SJSA1 (cell line): Measurements from ENCODE around the gene SCARF2. TPM values are rescaled to one million over a fixed set of nuclear protein-coding genes. Genes with fewer than 3 reads are reported as not detected.
A peak's percentile ranks its signal among the peaks of the same experiment; 100 is the strongest.

Source experiments
- DNase-seq, 2 experiments: peaks; one replicate each; pipeline ENCODE4 v3.0.0-alpha.2; 2015 to 2020; ENCODE audit warnings: low spot score in 2 of 2, low read depth in 1 of 2
- H3K27ac ChIP-seq: fragments of 250-450 bp; sonication (Bioruptor Pico); 2 replicates; pipeline ENCODE4 v1.5.1; 2020; ENCODE audit warnings: mild to moderate bottlenecking, moderate library complexity
- H3K27me3 ChIP-seq: fragments of 250-450 bp; sonication (Bioruptor Pico); replicated peaks from 2 replicates; pipeline ENCODE4 v1.5.1; 2020; ENCODE audit warnings: mild to moderate bottlenecking, moderate library complexity
- H3K36me3 ChIP-seq: fragments of 250-450 bp; sonication (Bioruptor Pico); 2 replicates; pipeline ENCODE4 v1.5.1; 2020; ENCODE audit warnings: mild to moderate bottlenecking
- H3K4me1 ChIP-seq: fragments of 250-450 bp; sonication (Bioruptor Pico); replicated peaks from 2 replicates; pipeline ENCODE4 v1.6.1; 2021; ENCODE audit warnings: mild to moderate bottlenecking
- H3K4me3 ChIP-seq: fragments of 250-450 bp; sonication (Bioruptor Pico); 2 replicates; pipeline ENCODE4 v1.5.1; 2020; ENCODE audit warnings: mild to moderate bottlenecking
- H3K9me3 ChIP-seq: fragments of 250-450 bp; sonication (Bioruptor Pico); replicated peaks from 2 replicates; pipeline ENCODE4 v1.5.1; 2020; ENCODE audit warnings: mild to moderate bottlenecking
- total RNA-seq: library from RNA; depleted of rRNA; stranded (reverse); fragments of >200 nt; shearing (Covaris generic); gene quantifications from 2 replicates; pipeline ENCODE4 v1.2.3, GENCODE V29; 2014

The SCARF2 gene
- total RNA-seq, 1 experiment from 2014 or later: 50.5 TPM

- Histone ChIP-seq H3K27ac (no peak overlapping the region), H3K4me1 (no peaks in the 10 kb centered on the region), H3K27me3 (no peaks in the 10 kb centered on the region)
Measured at GRCh38 chr22:20469110-20469868, 31.7 kb upstream of the SCARF2 start.

DNA sequence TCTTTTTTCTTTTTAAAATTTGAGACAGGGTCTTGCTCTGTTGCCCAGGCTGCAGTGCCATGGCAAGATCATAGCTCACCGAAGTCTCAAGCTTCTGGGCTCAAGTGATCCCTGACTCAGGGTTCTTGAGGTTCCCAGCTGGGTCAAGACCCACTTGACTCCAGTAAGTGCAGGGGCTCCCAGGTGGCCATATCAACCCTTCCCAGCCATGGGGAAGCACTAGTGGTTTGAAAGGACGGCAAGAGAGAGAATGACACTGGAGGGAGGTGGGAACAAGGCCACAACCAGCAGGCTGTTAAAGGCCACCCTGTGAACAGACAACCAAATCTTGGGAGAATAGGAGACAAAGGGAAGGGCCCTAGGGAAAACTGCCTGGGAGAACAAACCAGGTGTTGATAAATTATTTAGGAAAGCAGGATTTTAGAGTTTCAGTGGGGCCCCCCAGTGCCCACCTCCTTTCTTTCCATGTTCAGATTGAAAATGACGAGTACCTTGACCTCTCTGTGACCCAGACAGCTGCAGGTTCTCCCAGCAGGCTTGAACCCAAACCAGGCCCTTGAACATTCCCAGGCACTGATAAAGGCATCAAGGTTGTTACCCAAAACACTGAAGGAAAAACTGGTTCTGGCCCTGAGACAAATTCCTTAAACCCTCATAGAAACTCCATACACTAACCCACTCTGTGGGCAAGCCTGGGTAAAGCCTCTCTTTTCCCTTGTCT is 29.2 kb upstream of the SCARF2 start:
- Histone ChIP-seq H3K36me3 (peaks cover 26% of the 10 kb centered on the region), H3K27ac (no peak overlapping the region), H3K27me3 (no peaks in the 10 kb centered on the region), H3K4me3 (no peak overlapping the region), H3K4me1 (no peaks in the 10 kb centered on the region), H3K9me3 (no peaks in the 10 kb centered on the region)
- no peak for DNase-seq

More at GRCh38 chr22:20469110-20469868, 31.7 kb upstream of the SCARF2 start:
- peaks cover 26% of the 10 kb centered on the region for H3K36me3 ChIP-seq
- H3K4me3 ChIP-seq: no peak overlapping the region
- H3K9me3 ChIP-seq: no peaks in the 10 kb centered on the region
- DNase-seq: no peak

DNA sequence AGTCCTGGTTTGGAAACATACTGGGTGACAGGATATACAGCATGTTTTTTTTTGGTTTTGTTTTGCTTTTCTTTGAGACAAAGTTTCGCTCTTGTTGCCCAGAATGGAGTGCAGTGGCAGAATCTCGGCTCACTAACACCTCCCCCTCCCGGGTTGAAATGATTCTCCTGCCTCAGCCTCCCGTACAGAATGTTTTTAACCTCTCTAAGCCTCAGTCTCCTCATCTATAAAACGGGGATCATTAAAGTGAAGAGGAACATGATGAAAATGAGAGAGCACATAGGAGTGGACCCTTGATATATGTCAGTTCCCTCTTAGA is 28.1 kb upstream of the SCARF2 start:
- DNase-seq: no peak
- no peak overlapping the region for H3K4me3 ChIP-seq
- H3K27ac ChIP-seq: no peak overlapping the region
- H3K9me3 ChIP-seq: no peaks in the 10 kb centered on the region
- H3K36me3 ChIP-seq: peaks cover 17% of the 10 kb centered on the region
- H3K27me3 ChIP-seq: no peaks in the 10 kb centered on the region
- H3K4me1 ChIP-seq: no peaks in the 10 kb centered on the region

DNA sequence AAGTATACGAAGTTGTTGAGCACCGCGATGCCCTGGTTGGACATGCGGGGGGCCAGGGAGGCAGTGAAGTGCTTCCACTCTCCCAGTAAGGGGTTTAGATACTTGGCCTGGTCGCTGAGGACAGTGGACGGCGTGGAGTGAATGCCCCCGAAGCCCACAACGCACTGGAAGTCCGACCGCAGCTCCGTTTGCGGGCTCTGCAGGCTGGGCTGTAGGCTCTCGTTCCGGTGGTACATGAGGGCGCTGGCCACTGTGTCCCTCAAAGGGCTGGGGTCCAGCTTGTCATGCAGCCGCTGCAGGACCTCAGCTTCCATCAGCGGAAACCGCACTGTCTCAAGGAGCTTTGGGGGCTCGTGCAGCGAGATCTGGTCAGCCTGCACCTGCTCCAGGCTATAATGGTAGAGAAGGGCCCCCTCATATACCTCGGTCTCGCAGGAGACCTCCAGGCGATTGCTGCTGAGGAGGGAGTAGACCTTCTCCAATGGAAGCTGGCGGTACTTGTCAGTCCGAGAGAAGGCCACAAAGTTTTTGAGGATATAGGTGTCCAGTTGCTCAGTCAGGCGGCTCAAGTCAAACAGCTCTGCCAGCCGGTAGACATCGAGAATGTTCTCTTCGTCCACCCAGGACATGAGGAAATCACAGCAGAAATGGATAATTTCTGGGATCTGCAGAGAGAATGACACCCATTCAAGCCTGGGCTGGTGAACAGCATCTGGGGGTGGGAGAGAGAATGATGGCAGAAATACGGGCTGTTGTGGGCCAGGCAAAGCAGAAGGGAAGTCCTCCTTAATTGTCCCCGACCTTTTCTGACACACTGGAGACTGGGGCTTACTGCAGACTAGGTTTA is 27.5 kb upstream of the SCARF2 start:
- Histone ChIP-seq H3K4me1 (no peaks in the 10 kb centered on the region), H3K27me3 (no peaks in the 10 kb centered on the region), H3K27ac (no peak overlapping the region), H3K9me3 (no peaks in the 10 kb centered on the region), H3K36me3 (peaks cover 15% of the 10 kb centered on the region), H3K4me3 (no peak overlapping the region)
- no peak for DNase-seq

DNA sequence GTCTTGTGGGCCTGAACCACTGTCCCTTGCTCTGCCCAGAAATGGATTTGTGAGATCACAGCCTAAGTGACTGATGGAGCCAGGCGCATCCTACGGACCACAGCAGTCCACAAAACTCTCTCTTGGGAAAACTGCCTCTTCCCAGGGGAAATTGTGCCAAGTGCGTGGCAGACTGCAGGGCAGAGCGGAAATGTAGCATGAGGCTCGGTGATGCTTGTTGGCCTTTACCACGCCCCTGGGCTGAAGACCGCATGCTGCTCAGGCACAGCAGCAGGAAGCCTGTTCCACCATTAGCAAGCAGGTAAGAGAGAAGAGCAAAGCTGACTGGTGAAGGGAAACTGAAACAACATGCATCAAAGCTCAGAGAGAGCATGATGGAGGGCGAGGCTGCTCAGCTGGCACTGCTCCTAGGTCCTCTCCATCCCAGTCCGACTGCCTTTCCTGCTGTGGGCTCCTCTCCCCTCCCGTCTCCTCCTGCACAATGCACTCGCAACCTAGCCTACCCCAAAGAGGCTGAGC is 26.5 kb upstream of the SCARF2 start:
- H3K36me3 ChIP-seq: peaks cover 18% of the 10 kb centered on the region
- H3K4me1 ChIP-seq: no peaks in the 10 kb centered on the region
- DNase-seq: no peak
- H3K9me3 ChIP-seq: no peaks in the 10 kb centered on the region
- H3K27ac ChIP-seq: no peak overlapping the region
- H3K27me3 ChIP-seq: no peaks in the 10 kb centered on the region
- no peak overlapping the region for H3K4me3 ChIP-seq

DNA sequence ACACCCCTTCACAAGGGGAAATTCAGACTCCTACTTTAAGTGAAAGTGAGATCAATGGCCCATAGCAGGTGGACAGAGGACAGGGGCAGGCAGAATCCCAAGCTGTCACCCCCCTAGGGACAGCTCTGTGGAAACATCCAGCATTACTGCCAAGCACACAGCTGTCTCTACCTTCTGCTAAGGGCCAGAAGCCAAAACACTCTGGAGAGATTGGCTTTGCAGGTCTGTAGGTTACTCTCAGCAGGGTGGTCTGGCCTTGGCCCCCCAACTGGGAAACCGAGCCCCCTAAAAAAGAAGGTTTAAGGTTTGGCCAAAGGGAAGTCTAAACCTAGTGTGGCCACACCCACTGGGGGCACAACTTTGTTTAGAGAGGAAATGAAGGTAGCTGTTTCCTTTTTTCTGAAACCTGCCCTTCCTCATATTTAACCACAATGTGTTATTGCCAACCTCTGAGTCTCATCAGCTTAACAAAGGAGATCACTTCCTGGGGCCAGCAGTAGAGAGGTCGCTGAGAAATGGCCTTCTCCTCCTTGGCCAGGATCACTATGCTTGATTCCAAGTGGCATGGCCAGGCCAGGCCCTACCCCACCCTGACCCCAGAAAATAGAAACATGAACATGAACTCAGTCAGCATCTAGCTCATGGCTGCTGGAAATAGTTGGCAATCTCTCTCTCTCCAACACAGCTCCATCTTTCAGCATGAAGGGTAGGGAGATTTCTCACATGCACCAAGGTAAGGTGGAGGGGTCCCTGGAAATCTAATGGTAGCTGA is 25.9 kb upstream of the SCARF2 start:
- Histone ChIP-seq H3K27ac (no peak overlapping the region), H3K27me3 (no peaks in the 10 kb centered on the region), H3K9me3 (no peaks in the 10 kb centered on the region), H3K36me3 (peaks cover 18% of the 10 kb centered on the region), H3K4me3 (no peak overlapping the region), H3K4me1 (no peaks in the 10 kb centered on the region)
- DNase-seq: no peak

DNA sequence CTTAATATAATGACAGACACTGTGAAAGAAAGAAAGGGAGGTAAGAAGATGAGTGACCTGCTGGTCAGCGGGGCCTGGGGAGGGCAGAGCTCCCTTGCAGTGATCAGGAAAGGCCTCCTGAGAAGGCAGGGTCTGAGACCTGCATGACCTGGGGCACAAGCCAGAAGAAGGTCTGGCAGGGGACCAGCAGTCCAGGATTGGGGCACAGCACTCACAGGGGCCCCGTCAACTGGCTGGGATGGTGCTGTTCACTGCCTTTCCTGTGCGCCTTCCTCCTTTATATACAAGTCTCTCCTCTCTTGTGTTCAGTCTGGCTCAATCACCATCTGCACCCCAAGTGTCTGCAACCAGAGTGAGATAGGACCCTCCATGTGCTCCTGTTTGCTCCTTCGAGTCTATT is 22.2 kb upstream of the SCARF2 start:
- H3K27me3 ChIP-seq: no peaks in the 10 kb centered on the region
- no peak for DNase-seq
- H3K4me1 ChIP-seq: peaks cover 8% of the 10 kb centered on the region

GRCh38 chr22:20459152-20459542 is 21.5 kb upstream of the SCARF2 start:
- Histone ChIP-seq H3K4me1 (peaks cover 10% of the 10 kb centered on the region), H3K27me3 (no peaks in the 10 kb centered on the region), H3K27ac (no peak overlapping the region), H3K4me3 (no peak overlapping the region), H3K36me3 (peaks cover 13% of the 10 kb centered on the region; the same call in 1 of the 2 replicates), H3K9me3 (no peaks in the 10 kb centered on the region)
- DNase-seq: no peak

More for the DNA sequence above, 22.2 kb upstream of the SCARF2 start:
- peaks cover 19% of the 10 kb centered on the region for H3K36me3 ChIP-seq
- H3K9me3 ChIP-seq: no peaks in the 10 kb centered on the region
- no peak overlapping the region for H3K4me3 ChIP-seq
- H3K27ac ChIP-seq: no peak overlapping the region

DNA sequence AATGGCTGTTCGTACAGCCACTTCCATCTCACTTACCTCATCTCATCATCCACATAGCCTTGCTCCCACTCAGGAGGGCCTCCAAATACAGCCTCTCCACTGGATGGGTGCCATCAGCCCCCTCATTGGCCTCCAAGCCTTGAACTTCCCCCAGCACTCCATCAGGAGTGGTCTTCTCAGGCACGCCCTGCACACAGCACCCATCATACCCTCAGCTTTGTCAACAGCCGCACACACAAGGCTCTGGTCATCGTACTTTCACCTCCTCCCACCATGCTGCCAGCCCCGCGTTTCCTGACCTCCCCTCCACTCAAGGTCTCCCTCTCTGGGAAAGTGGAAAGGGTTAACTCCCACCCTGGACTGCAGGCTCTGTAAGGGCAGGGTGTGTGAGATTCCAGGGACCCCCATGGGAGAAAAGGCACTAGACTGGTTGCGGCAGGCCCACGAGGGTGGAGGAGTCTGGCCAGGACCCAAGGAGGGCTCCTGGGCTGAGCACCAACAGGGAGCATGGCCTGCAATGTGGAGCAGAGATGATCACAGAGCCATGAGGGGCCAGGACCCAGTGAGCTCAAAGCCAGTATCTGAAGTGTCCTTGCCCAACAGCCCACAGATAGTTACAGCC is 21.0 kb upstream of the SCARF2 start:
- no peak for DNase-seq
- Histone ChIP-seq H3K27me3 (no peaks in the 10 kb centered on the region), H3K4me3 (no peak overlapping the region), H3K9me3 (no peaks in the 10 kb centered on the region), H3K36me3 (peaks cover 13% of the 10 kb centered on the region; the same call in 1 of the 2 replicates), H3K27ac (no peak overlapping the region), H3K4me1 (peaks cover 10% of the 10 kb centered on the region)

- H3K27me3 ChIP-seq: no peaks in the 10 kb centered on the region
- no peak overlapping the region for H3K27ac ChIP-seq
- no peaks in the 10 kb centered on the region for H3K9me3 ChIP-seq
- no peak overlapping the region for H3K4me3 ChIP-seq
- H3K4me1 ChIP-seq: peaks cover 10% of the 10 kb centered on the region
- DNase-seq: no peak
- peaks cover 13% of the 10 kb centered on the region; the same call in 1 of the 2 replicates for H3K36me3 ChIP-seq
Measured at GRCh38 chr22:20457506-20458240, 20.0 kb upstream of the SCARF2 start.

GRCh38 chr22:20456722-20457076 is 19.1 kb upstream of the SCARF2 start:
- no peak for DNase-seq
- Histone ChIP-seq H3K27ac (no peak overlapping the region), H3K27me3 (no peaks in the 10 kb centered on the region), H3K9me3 (no peaks in the 10 kb centered on the region), H3K36me3 (peaks cover 13% of the 10 kb centered on the region; the same call in 1 of the 2 replicates), H3K4me3 (no peak overlapping the region), H3K4me1 (peaks cover 10% of the 10 kb centered on the region)

- Histone ChIP-seq H3K9me3 (no peaks in the 10 kb centered on the region), H3K4me1 (peaks cover 10% of the 10 kb centered on the region), H3K4me3 (no peak overlapping the region), H3K27me3 (no peaks in the 10 kb centered on the region), H3K27ac (no peak overlapping the region), H3K36me3 (peaks cover 13% of the 10 kb centered on the region; the same call in 1 of the 2 replicates)
- DNase-seq: peak; percentile 64 to 81
Measured at GRCh38 chr22:20456064-20456721, 18.6 kb upstream of the SCARF2 start.
